Type B pancreatic cell (in vitro differentiated cells): ENCODE measurements around the gene PLCH2. TPM values are rescaled to one million over a fixed set of nuclear protein-coding genes. Genes with fewer than 3 reads are reported as not detected.

Source experiments
- DNase-seq: peaks from one replicate; pipeline ENCODE4 v3.0.0; 2021; ENCODE audit warnings: mixed read lengths; ENCODE audit not compliant: unreplicated experiment; ENCODE audit errors: extremely low spot score
- H3K27ac Mint-ChIP-seq: 2 replicates; pipeline ENCODE4 v1.8.0; 2021; ENCODE audit warnings: mild to moderate bottlenecking, mixed read lengths
- H3K27me3 Mint-ChIP-seq: 2 replicates; pipeline ENCODE4 v1.8.0; 2021; ENCODE audit warnings: mixed read lengths
- H3K36me3 Mint-ChIP-seq: 2 replicates; pipeline ENCODE4 v1.8.0; 2021; ENCODE audit warnings: mixed read lengths
- H3K4me1 Mint-ChIP-seq: one replicate; pipeline ENCODE4 v1.8.0; 2021; ENCODE audit warnings: mixed read lengths; ENCODE audit not compliant: unreplicated experiment
- H3K4me3 Mint-ChIP-seq: 2 replicates; pipeline ENCODE4 v1.8.0; 2021; ENCODE audit warnings: mild to moderate bottlenecking, mixed read lengths
- H3K9me3 Mint-ChIP-seq: 2 replicates; pipeline ENCODE4 v1.8.0; 2021; ENCODE audit warnings: mixed read lengths
- CTCF ChIP-seq: fragments of 200-600 bp; sonication (generic); conservative IDR thresholded peaks from 2 replicates; pipeline ENCODE4 v1.5.0; 2021; ENCODE audit warnings: antibody characterized with exemption, mild to moderate bottlenecking
- total RNA-seq: library from RNA; stranded (reverse); gene quantifications from 2 replicates; pipeline ENCODE4 v1.2.1, GENCODE V29; 2021; ENCODE audit warnings: low replicate concordance

PLCH2 gene
- total RNA-seq, 1 donor from 2014 or later: 0.82 TPM

DNA sequence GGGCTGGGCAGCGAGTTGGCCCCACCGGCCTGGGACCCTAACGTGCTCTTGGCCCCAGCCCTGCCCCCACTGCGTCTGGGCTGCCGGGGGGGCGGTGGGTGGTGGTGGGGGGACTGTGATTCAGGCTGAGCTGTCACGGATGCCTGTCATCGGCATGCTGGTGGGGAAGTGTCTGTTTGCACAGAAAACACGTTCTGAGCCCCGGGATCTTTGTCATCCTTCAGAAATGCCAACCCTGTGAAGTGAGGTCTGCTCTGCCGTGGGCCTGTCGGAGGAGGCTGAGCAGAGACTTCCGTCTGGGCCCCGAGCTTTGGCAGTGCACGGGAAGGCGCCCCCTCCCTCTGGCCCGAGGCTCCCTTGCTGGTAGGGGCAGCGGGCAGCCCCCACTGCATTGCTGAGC lies 24.3 kb upstream of the PLCH2 start:
- H3K27ac Mint-ChIP-seq: no peak overlapping the region

GRCh38 chr1:2452201-2452931 lies 23.7 kb upstream of the PLCH2 start:
- H3K27me3 Mint-ChIP-seq: peaks cover 4% of the 10 kb centered on the region
- H3K4me3 Mint-ChIP-seq: no peak overlapping the region
- H3K4me1 Mint-ChIP-seq: peaks cover 4% of the 10 kb centered on the region
- H3K27ac Mint-ChIP-seq: no peak overlapping the region
- TF ChIP-seq CTCF: no peak
- H3K9me3 Mint-ChIP-seq: no peaks in the 10 kb centered on the region
- no peak for DNase-seq
- H3K36me3 Mint-ChIP-seq: no peaks in the 10 kb centered on the region

More for the DNA sequence above, 24.3 kb upstream of the PLCH2 start:
- Mint-ChIP-seq H3K4me3 (no peak overlapping the region), H3K4me1 (peaks cover 4% of the 10 kb centered on the region), H3K27me3 (peaks cover 8% of the 10 kb centered on the region), H3K36me3 (no peaks in the 10 kb centered on the region), H3K9me3 (no peaks in the 10 kb centered on the region)
- no peak for DNase-seq
- no peak for TF ChIP-seq CTCF

- TF ChIP-seq CTCF: no peak
- DNase-seq: no peak
- H3K4me1 Mint-ChIP-seq: peaks cover 4% of the 10 kb centered on the region
- no peak overlapping the region for H3K4me3 Mint-ChIP-seq
- peaks cover 4% of the 10 kb centered on the region for H3K27me3 Mint-ChIP-seq
- no peaks in the 10 kb centered on the region for H3K36me3 Mint-ChIP-seq
- no peaks in the 10 kb centered on the region for H3K9me3 Mint-ChIP-seq
- no peak overlapping the region for H3K27ac Mint-ChIP-seq
Measured at GRCh38 chr1:2452932-2453315, 23.2 kb upstream of the PLCH2 start.

GRCh38 chr1:2454227-2454626 lies 21.9 kb upstream of the PLCH2 start:
- H3K36me3 Mint-ChIP-seq: no peaks in the 10 kb centered on the region
- DNase-seq: no peak
- H3K27me3 Mint-ChIP-seq: no peaks in the 10 kb centered on the region
- no peak for TF ChIP-seq CTCF
- H3K9me3 Mint-ChIP-seq: no peaks in the 10 kb centered on the region
- no peaks in the 10 kb centered on the region for H3K4me1 Mint-ChIP-seq
- H3K4me3 Mint-ChIP-seq: no peak overlapping the region
- no peak overlapping the region for H3K27ac Mint-ChIP-seq

DNA sequence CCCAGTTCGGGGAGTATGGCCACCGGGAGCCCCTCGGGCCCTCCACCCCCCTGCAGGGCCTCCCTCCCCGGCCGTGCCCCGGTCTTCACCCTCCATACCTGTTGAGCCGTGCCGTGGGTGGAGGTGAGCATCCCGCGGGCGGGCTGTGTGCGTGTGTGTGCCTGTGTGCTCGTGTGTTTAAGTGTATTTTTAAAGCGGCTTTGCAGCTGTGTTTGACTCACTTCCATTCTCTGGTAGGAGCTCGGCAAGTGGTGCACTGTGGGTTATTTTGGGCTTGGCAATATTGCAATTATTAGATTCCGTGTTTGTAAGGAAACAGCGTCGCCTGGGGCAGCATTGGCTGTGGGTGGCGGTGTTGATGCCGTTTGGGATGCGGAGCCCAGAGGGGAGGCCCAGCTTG lies 20.3 kb upstream of the PLCH2 start:
- Mint-ChIP-seq H3K9me3 (no peaks in the 10 kb centered on the region), H3K27ac (no peak overlapping the region), H3K4me3 (no peak overlapping the region), H3K27me3 (no peaks in the 10 kb centered on the region), H3K4me1 (no peaks in the 10 kb centered on the region), H3K36me3 (no peaks in the 10 kb centered on the region)
- TF ChIP-seq CTCF: no peak
- no peak for DNase-seq

GRCh38 chr1:2457444-2457843 lies 18.6 kb upstream of the PLCH2 start:
- Mint-ChIP-seq H3K27me3 (no peaks in the 10 kb centered on the region), H3K9me3 (no peaks in the 10 kb centered on the region), H3K4me1 (no peaks in the 10 kb centered on the region), H3K27ac (no peak overlapping the region), H3K36me3 (no peaks in the 10 kb centered on the region), H3K4me3 (no peak overlapping the region)
- DNase-seq: no peak
- TF ChIP-seq CTCF: no peak
